AG09309 (cell line): ENCODE measurements around the gene FNDC3B.

ENCODE experiments used
- DNase-seq: peaks from one replicate; pipeline ENCODE4 v3.0.0-alpha.2; 2010; ENCODE audit warnings: low read depth
- H3K4me3 ChIP-seq: 2 replicates; pipeline ENCODE4 v1.5.1; 2011; ENCODE audit warnings: mild to moderate bottlenecking, low read depth, low read length, moderate library complexity; ENCODE audit not compliant: control insufficient read depth
- CTCF ChIP-seq: IDR thresholded peaks from 2 replicates; pipeline ENCODE4 v1.5.1; 2011; ENCODE audit warnings: mild to moderate bottlenecking, low read depth, low read length, inconsistent platforms; ENCODE audit not compliant: insufficient read depth, control insufficient read depth; ENCODE audit errors: missing control alignments

Gene FNDC3B

GRCh38 chr3:172268425-172268824 lies 229.0 kb downstream of the FNDC3B start:
- no peak for DNase-seq
- no peak for TF ChIP-seq CTCF

DNA sequence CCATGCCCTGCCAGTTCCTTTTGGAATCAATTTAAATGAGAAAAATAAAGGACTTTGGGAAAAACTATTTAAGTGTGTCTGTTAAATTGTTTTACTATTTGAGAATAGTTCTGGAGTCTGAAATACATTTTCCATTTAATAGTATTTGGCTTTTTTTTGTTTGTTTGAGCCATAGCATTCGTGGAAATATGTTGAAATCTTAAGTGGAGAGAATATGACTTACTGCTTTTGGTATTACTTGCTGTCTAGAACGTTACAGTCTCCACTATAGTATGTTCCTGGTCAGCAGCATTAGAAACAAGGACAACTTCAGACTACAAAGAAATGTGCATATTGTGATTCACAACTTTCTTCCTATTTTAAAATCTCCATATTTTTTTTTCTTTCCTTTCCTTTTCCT lies 229.5 kb downstream of the FNDC3B start:
- DNase-seq, result no peak
- TF ChIP-seq CTCF, result no peak
- no peak overlapping the region for H3K4me3 ChIP-seq

More at GRCh38 chr3:172268425-172268824, 229.0 kb downstream of the FNDC3B start:
- H3K4me3 ChIP-seq, result no peak overlapping the region

DNA sequence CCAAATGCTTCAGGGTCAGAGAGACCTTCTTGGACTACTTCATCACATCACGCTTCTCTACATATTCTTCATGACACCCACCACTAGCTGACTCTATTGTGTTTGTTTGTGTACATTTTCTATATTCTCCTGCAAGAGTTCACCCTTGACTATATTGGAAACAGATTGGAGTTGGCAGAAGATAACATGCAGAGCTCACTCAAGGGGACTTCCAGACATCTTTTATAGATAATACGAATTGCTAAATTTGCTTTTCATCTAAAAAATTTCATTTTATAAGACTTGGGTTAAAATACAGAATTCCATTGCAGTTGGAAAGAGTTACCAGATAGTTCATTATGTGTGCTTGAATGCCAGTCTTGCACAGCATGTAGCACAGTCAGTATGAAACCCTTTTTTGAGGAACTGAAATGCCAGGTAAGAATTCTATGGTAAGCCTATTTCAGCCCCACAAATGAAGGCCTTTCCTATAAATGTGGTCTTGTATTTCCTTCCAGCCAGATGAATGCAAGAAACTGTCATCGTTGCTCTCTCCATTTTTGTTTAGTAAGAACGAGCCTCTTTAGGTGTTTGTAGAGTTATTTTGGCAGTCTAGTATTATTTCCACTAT lies 231.3 kb downstream of the FNDC3B start:
- H3K4me3 ChIP-seq, result no peak overlapping the region
- no peak for DNase-seq
- TF ChIP-seq CTCF, result no peak

GRCh38 chr3:172271386-172271976 lies 232.1 kb downstream of the FNDC3B start:
- no peak for TF ChIP-seq CTCF
- no peak for DNase-seq

DNA sequence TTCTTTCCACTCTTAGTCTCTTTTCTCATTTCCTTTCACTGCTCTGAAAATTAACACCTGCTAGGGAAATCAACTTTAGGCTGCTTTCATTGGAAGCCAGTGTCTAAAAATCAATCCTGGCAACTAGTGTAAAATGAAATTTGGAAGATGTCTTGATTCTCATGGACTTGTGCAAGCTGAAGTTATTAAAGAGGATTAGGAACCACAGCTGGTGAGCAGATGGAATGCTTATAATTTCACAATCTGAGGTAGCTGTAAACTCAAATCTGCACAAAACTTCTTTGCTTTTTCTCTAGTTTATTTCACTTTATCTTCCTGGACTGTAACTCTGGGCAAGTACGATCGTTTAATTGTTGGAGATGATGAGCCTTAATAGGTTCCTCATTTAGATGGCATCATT lies 233.3 kb downstream of the FNDC3B start:
- no peak overlapping the region for H3K4me3 ChIP-seq
- DNase-seq, result peak; percentile 64
- TF ChIP-seq CTCF, result no peak

More at GRCh38 chr3:172271386-172271976, 232.1 kb downstream of the FNDC3B start:
- no peak overlapping the region for H3K4me3 ChIP-seq

GRCh38 chr3:172273378-172273777 lies 234.0 kb downstream of the FNDC3B start:
- no peak overlapping the region for H3K4me3 ChIP-seq
- TF ChIP-seq CTCF, result no peak
- DNase-seq, result no peak
